CD4-positive, alpha-beta T cell treated with Interleukin-17A for 1 hour (primary cell): ENCODE measurements around the gene ATG5.

Experiments
- DNase-seq: peaks from one replicate; pipeline ENCODE4 v3.0.0-alpha.2; 2020

The ATG5 gene

GRCh38 chr6:106149472-106150069 is 176.0 kb downstream of the ATG5 start:
- DNase-seq, result peak; percentile 56

DNA sequence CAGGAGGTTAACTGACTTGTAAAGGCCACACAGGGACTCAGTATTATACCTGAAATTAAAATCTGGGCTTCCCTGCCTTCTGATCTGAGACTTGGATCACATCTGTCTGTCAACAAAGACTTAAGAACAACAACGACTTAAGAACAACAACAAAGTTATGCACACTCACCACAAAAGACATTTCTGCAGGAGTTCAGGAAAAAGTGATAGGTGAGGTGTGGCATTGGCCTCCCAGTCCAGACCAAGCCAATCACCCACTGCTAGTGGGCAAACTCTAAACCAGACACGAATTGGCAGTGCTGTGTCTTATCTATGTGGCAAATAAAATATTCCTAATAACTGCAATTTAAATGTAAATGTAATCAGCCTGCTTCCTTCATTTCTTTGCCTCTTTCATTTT is 178.1 kb downstream of the ATG5 start:
- no peak for DNase-seq

- DNase-seq, result no peak
Observed at GRCh38 chr6:106146852-106147351, 178.7 kb downstream of the ATG5 start.

- DNase-seq, result no peak
Observed at GRCh38 chr6:106145741-106146227, 179.8 kb downstream of the ATG5 start.

DNA sequence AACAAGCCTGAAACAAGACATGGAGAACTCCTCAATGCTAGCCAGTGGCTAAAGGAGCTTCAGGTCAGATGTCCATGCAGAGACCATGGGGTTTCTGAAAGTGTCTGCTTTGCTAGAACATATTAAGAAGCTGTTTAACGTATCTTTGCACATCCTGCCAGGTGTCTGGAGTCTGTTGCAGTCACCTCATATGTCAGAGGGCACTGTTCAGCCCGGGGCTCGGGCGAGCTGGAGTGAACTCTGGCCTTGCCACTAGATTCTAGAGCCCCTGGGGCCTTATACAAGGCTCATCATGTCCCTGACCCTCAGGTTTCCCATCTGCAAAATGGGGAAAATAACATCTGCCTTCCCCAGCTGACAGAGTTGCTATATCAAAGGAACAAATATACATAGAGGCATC is 180.4 kb downstream of the ATG5 start:
- DNase-seq, result no peak

DNA sequence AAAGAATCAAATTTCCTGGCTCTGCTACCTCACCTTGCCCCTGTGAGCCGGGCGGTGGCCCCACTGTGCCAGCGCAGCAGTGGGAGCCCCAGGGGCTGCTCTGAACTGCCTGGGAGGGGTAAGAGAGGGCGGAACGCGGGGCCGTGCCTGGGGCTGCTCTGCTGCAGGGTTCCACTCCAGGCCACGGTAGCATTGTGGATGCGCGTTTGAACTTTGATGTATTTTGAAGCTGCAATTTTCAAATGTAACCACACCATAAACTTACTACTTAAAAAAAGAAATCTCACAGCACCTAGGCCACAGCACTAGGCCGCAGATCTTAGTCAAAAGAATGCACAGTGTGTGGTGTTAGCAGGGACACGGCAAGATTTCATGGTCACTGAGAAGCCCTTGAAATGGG is 181.9 kb downstream of the ATG5 start:
- DNase-seq, result no peak

DNA sequence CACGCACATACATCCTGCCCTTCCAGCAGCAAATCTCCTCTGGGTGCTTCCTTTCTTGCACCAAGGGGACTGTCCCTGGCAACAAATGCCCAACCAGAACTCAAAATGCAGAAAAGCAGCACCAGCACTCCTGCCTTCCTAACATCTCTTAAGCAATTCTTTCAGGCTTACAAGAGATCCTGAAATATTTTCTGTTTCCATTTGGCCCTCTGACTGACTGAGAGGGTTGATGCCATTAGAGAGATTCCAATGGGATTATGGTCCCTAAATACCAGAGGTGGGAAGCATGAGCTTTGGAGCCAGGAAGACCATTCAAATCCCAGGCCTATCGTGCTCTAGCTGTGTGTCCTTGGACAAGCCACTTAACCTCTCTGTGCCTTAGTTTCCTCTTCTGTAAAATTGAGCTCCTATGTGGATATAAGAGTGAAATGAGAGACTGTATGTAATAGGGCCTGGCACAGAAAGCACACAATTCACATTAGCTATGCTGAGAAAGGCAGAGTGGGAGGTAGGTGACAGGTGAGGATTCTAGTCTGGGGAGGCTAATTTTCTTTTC is 182.6 kb downstream of the ATG5 start:
- DNase-seq, result no peak

DNA sequence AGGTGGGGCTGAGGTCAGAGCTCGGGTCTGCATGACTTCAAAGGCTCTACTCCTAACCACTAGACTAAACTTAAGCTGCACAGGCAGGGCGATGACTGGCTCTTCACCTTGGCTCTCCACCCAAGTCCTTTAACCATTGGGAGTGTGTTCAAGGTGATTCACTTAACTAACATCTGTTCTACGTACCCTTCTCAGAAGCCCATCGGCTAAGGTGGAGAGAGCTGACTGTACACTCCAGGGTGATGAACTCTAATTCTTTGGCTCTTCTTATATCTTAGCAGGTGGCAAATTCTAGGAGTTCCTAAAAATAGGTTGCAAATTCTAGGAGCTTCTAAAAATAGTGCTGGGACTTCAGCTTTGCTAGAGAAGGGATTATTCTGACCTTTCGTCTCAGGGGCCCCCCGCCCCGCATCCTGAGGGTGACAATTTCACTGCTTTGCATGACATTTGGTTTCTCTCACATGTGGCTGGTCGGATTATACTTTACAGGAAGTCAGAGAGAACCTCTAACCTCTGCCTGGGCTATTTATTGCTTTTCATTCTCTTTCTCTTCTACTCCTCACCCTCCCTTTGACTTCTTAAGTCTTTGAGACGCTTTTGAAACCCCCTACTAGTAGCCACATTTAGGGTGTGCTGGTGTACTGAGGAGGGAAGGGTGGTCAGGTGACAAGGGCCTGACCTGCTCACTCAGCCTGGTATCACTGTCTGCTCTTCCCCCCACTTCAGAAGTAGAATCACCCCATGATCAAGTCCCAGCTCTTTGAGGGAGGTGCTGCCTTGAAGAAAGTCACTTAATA is 183.9 kb downstream of the ATG5 start:
- peak; percentile 53 for DNase-seq

DNA sequence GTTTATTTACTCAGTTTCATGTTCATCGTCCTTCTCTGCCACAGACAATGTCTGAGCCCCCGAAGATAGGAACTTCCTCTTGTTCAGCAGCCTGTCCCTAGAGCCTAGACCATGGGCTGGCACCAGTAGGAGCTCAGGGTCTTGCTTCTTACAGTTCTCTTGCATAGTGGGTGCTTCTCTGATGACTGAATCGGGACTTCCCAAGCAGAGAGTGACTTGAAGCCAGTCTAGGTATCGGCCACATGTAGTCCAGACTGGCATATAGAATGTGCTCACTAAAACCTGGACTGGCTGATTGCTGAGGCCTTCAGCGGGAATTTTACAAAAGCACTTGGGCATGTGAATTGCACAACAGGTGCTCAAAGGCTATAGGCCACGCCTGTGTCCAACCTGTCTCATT is 187.4 kb downstream of the ATG5 start:
- no peak for DNase-seq

- DNase-seq, result no peak
Observed at GRCh38 chr6:106136845-106137244, 188.7 kb downstream of the ATG5 start.

- DNase-seq, result no peak
Observed at GRCh38 chr6:106135911-106136571, 189.5 kb downstream of the ATG5 start.

DNA sequence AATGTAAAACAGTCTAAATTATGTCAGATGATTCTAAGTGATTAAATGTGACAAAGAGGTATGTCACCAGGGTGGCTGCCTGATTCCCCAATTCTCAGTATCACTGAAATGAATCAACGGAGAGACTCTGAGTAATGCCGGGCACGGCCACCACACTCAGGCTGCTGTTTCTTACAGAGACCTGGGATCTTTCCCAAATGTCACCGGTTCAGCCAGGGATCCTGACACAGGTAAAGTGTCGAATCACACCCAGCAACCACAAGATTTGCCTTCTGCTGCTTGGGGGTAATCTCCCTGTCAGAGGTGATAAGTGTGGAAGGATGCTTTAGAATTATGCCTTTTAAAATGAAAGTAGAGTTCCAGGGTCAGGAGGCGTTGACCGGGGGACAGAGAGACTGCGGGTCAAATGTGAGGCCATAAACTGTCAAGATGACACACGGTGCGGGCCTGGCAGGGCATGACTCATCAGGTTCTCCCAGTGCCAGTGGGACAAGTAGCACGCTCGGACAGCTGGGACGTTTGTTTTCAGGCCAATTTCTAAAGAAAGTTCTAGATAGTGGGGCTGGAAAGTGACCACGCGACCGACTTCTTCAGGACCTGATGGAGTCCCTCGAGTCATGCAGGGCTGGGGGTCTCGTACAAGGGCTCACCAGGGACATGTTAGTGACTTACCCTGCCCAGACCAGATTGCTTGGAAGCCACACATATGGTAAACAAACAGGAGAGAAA is 190.5 kb downstream of the ATG5 start:
- DNase-seq, result no peak
